ENCODE results near the gene NDEL1.

NDEL1 gene

DNA sequence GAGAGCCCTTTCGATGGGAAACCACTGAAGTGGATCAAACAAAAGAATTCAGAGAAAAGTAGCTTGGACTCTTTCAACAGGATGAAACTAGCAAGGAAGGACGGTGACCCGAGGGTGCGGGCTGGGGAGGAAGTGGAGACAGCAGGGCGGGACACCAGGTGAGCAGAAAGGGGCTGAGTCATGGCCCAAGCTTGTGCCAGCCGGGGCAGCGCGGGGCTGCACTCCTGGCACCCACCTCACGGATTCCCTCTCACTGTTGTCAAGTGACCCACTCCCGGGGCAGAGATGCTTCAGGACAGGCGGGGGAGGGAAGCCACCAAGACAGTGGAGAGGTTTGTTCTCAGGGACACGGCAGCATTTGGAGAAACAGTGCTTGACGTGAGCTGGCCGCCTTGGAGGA, 27.3 kb upstream of the NDEL1 start:
- Histone ChIP-seq H3K4me1 (no peaks in the 10 kb centered on the region), H3K9ac (no peak overlapping the region), H3K27ac (no peak overlapping the region), H3K4me3 (ENCODE audit: low read depth, low read length) (no peak overlapping the region), H3K4me2 (ENCODE audit: low read length) (no peak overlapping the region), H3K79me2 (no peaks in the 10 kb centered on the region), H2AFZ (no peak overlapping the region), H3K9me3 (ENCODE audit: control insufficient read depth, low read length) (no peaks in the 10 kb centered on the region), H3K36me3 (ENCODE audit: control insufficient read depth, insufficient read depth, low read length) (no peaks in the 10 kb centered on the region), H3K27me3 (ENCODE audit: control insufficient read depth, insufficient read depth, low read length) (no peaks in the 10 kb centered on the region)
- TF ChIP-seq, protein P1, sequence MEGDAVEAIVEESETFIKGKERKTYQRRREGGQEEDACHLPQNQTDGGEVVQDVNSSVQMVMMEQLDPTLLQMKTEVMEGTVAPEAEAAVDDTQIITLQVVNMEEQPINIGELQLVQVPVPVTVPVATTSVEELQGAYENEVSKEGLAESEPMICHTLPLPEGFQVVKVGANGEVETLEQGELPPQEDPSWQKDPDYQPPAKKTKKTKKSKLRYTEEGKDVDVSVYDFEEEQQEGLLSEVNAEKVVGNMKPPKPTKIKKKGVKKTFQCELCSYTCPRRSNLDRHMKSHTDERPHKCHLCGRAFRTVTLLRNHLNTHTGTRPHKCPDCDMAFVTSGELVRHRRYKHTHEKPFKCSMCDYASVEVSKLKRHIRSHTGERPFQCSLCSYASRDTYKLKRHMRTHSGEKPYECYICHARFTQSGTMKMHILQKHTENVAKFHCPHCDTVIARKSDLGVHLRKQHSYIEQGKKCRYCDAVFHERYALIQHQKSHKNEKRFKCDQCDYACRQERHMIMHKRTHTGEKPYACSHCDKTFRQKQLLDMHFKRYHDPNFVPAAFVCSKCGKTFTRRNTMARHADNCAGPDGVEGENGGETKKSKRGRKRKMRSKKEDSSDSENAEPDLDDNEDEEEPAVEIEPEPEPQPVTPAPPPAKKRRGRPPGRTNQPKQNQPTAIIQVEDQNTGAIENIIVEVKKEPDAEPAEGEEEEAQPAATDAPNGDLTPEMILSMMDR (IDR thresholded peaks at IDR 0.05), result no peak

DNA sequence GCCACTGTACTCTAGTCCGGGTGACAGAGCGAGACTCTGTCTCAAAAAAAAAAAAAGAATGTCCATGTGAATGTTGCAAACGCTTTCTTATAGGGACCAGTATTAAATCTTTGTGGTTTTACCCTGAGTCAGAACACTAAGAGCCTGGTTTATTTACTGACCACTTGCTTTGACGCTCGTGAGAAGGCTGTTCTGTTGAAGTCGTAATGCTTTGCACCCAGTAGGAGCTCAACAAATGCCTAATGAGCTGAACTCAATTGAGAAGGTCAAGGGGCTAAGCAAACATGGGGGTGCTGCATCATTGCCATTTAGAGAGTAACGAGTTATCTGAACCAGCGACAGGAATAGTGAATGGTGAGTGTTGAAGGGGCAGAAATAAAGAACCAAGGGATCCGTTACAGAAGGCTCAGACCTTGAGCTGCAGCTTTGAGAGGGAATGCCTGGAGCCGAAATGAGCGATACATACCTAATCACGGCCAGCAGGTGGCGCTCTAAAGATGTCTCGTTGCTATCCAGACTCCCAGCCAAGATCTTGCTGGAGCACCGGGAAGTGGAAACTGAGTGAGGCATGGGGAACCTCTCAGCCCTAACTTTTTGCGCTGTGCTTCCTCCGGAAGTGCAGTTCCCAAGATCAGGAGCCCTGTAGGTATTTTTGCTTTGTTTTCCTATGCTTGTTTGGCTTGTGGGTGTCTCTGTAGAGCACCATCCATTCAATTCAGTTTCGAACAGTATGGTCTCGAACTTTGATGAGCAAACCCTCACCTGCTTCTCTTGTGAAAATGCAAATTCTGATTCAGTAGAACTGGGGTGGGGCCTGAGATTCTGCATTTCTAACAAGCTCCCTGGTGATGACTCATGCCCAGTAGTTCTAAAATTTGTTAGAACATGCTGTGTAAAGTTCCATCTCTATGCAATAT, 25.5 kb upstream of the NDEL1 start:
- Histone ChIP-seq H3K4me3 (ENCODE audit: low read depth, low read length) (no peak overlapping the region), H3K36me3 (ENCODE audit: control insufficient read depth, insufficient read depth, low read length) (no peaks in the 10 kb centered on the region), H3K27ac (no peak overlapping the region), H2AFZ (peak overlapping the region; percentile 59), H3K4me2 (ENCODE audit: low read length) (no peak overlapping the region), H3K79me2 (no peaks in the 10 kb centered on the region), H3K4me1 (no peaks in the 10 kb centered on the region), H3K27me3 (ENCODE audit: control insufficient read depth, insufficient read depth, low read length) (no peaks in the 10 kb centered on the region), H3K9me3 (ENCODE audit: control insufficient read depth, low read length) (no peaks in the 10 kb centered on the region), H3K9ac (no peak overlapping the region)
- TF ChIP-seq, protein P1 (IDR thresholded peaks at IDR 0.05), result peak; percentile 86

DNA sequence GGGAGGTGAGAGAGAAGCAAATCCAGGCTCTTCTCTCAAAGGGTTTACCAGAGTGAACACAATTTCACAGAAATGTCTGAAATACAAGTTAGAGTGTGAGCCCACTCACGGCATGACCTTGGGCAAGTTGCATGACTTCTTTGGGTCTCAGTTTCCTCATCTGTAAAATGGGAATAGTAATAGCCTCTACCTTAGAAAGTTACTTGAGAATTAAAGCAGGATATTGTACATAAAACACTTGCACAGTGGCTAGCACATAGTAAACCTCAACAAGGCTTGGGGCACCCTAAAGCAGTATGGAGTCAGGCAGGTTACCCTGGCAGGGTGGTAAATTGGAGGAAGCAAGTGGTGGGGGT, 24.8 kb upstream of the NDEL1 start:
- Histone ChIP-seq H3K9ac (no peak overlapping the region), H3K79me2 (no peaks in the 10 kb centered on the region), H3K4me1 (no peaks in the 10 kb centered on the region), H3K27ac (no peak overlapping the region), H2AFZ (no peak overlapping the region), H3K4me2 (ENCODE audit: low read length) (no peak overlapping the region), H3K4me3 (ENCODE audit: low read depth, low read length) (no peak overlapping the region), H3K27me3 (ENCODE audit: control insufficient read depth, insufficient read depth, low read length) (no peaks in the 10 kb centered on the region), H3K9me3 (ENCODE audit: control insufficient read depth, low read length) (no peaks in the 10 kb centered on the region), H3K36me3 (ENCODE audit: control insufficient read depth, insufficient read depth, low read length) (no peaks in the 10 kb centered on the region)
- TF ChIP-seq, protein P1 (IDR thresholded peaks at IDR 0.05), result no peak

DNA sequence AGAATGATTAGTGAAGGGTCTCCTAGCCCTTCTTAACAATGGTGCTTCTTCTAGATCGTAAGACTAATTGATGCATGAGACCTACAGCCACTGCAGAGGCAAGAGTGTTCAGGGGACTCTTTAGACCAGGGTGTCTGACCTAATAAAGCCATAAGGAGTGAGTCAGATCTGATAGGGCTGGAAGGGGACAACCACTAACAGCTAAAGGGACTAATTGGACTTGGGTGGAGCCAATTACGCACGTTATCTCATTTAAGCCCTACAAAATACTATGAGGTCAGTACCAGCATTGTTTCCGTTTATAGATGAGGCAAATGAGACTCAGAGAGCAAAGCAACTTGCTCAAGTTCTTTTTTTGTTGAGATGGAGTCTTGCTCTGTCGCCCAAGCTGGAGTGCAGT, 23.6 kb upstream of the NDEL1 start:
- H3K9ac ChIP-seq, result no peak overlapping the region
- H3K4me1 ChIP-seq, result no peaks in the 10 kb centered on the region
- no peaks in the 10 kb centered on the region for H3K27me3 ChIP-seq (ENCODE audit: control insufficient read depth, insufficient read depth, low read length)
- no peak overlapping the region for H3K4me2 ChIP-seq (ENCODE audit: low read length)
- TF ChIP-seq, protein P1 (IDR thresholded peaks at IDR 0.05), result no peak
- H3K4me3 ChIP-seq (ENCODE audit: low read depth, low read length), result no peak overlapping the region
- H3K79me2 ChIP-seq, result no peaks in the 10 kb centered on the region
- no peak overlapping the region for H2AFZ ChIP-seq
- H3K27ac ChIP-seq, result no peak overlapping the region
- H3K9me3 ChIP-seq (ENCODE audit: control insufficient read depth, low read length), result no peaks in the 10 kb centered on the region
- no peaks in the 10 kb centered on the region for H3K36me3 ChIP-seq (ENCODE audit: control insufficient read depth, insufficient read depth, low read length)

DNA sequence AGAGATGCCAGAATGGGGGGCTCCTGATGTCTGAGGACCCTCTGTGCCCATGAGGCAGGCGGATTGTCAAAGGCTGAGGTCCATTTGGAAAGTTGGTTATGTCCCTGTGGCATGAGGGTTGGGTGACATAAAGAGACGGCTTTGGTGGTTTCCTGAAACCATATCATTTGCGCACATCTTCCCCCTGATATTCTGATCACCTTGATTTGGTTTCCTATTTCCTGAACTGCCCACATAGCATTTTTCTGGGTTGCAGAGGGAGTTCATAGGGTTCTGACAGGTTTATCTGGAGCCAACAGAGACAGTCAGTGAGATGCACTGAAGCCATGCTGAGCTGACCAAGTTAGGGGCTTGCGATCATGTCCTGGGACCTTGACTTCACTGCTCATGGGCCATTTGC, 22.4 kb upstream of the NDEL1 start:
- Histone ChIP-seq H3K27ac (no peak overlapping the region), H3K4me1 (no peaks in the 10 kb centered on the region), H3K4me3 (ENCODE audit: low read depth, low read length) (no peak overlapping the region), H3K9me3 (ENCODE audit: control insufficient read depth, low read length) (no peaks in the 10 kb centered on the region), H3K9ac (no peak overlapping the region), H3K36me3 (ENCODE audit: control insufficient read depth, insufficient read depth, low read length) (no peaks in the 10 kb centered on the region), H3K27me3 (ENCODE audit: control insufficient read depth, insufficient read depth, low read length) (no peaks in the 10 kb centered on the region), H3K4me2 (ENCODE audit: low read length) (no peak overlapping the region), H3K79me2 (no peaks in the 10 kb centered on the region), H2AFZ (no peak overlapping the region)
- TF ChIP-seq, protein P1 (IDR thresholded peaks at IDR 0.05), result no peak
